Stomach (tissue), 9 donors: ENCODE data around the gene SPATA31E1. TPM values are rescaled to one million over a fixed set of nuclear protein-coding genes. Genes with fewer than 3 reads are reported as not detected.
"Not testable (repeated sequence)": the region's sequence is repeated elsewhere in the genome, so short reads cannot be mapped to it uniquely, and the experiment has no call there.

Experiments used
- DNase-seq, 2 donors: peaks; one replicate each; pipeline versions ENCODE4 v3.0.0 to v3.0.0-alpha.2; 2013 to 2019
- H3K27ac ChIP-seq, 5 donors: fragments of 200-600 bp in 4 of 5; sonication (generic) in 4 of 5; one replicate each; pipeline ENCODE4 v1.5.1; 2013 to 2019; ENCODE audit warnings: mild to moderate bottlenecking in 1 of 5, moderate library complexity in 1 of 5
- H3K27me3 ChIP-seq, 3 donors: fragments of 200-600 bp; sonication (generic); one replicate each; pipeline ENCODE4 v1.5.1; 2017 to 2019; ENCODE audit warnings: mixed run types in 1 of 3
- H3K36me3 ChIP-seq, 4 donors: fragments of 200-600 bp; sonication (generic); 1 replicate in 3 of 4; 2 replicates in 1 of 4; pipeline ENCODE4 v1.5.1; 2016 to 2019
- H3K4me1 ChIP-seq, 4 donors: fragments of 200-600 bp; sonication (generic); one replicate each; pipeline ENCODE4 v1.5.1; 2016 to 2019
- H3K4me3 ChIP-seq, 4 donors: fragments of 200-600 bp; sonication (generic) in 3 of 4; one replicate each; pipeline ENCODE4 v1.5.1; 2016 to 2019; ENCODE audit warnings: mild to moderate bottlenecking in 1 of 4
- H3K9me3 ChIP-seq, 4 donors: fragments of 200-600 bp; sonication (generic); one replicate each; pipeline ENCODE4 v1.5.1; 2016 to 2019
- CTCF ChIP-seq, 7 experiments: fragments of 450-650 bp in 4 of 7; fragments of 200-600 bp in 3 of 7; sonication (generic) in 3 of 7; IDR thresholded peaks; one replicate each; pipeline ENCODE4 v1.5.1; 2016 to 2019; ENCODE audit warnings: antibody characterized with exemption in 7 of 7, control low read depth in 2 of 7, mild to moderate bottlenecking in 1 of 7
- EP300 ChIP-seq: sonication (generic); formaldehyde crosslinking; IDR thresholded peaks from one replicate; pipeline ENCODE4 v1.6.1; 2017; ENCODE audit warnings: antibody characterized with exemption
- POLR2A ChIP-seq, 4 donors: fragments of 450-650 bp; IDR thresholded peaks; one replicate each; pipeline ENCODE4 v1.6.1; 2016; ENCODE audit warnings: antibody characterized with exemption in 4 of 4, control low read depth in 2 of 4, mild to moderate bottlenecking in 1 of 4, moderate library complexity in 1 of 4
- POLR2AphosphoS5 ChIP-seq, 3 donors: sonication (generic); formaldehyde crosslinking; IDR thresholded peaks; one replicate each; pipeline ENCODE4 v1.6.1; 2016; ENCODE audit warnings: antibody characterized with exemption in 3 of 3
- WGBS, 5 donors: extraction: QIAGEN DNeasy Blood & Tissue Kit in 3 of 5; methylation state at CpG; one replicate each; pipeline versions ENCODE4 v1.1.5 to v1.1.7; 2013 to 2018; 5-methylcytosine and 5-hydroxymethylcytosine counted together
- intact Hi-C: fragments of 100-400 bp; cut with DNase I; formaldehyde crosslinking; loops from one replicate; pipeline ENCODE4 v1.15.1; 2023; ENCODE audit warnings: low total_unique reads
- polyA plus RNA-seq, 3 donors: library from polyadenylated mRNA; stranded (reverse); fragments of 200-250 nt; gene quantifications; one replicate each; pipeline ENCODE4 v1.2.3, GENCODE V29; 2013
- total RNA-seq, 5 donors: library from RNA; depleted of rRNA; stranded (reverse); fragments of >200 nt; gene quantifications; one replicate each; pipeline versions ENCODE4 v1.1.0 to v1.2.3, GENCODE V29; 2014 to 2016
- donor health status: healthy with polysubstance abuse.
- donor health status: Bipolar disorder and iron deficiency.
- donor health status: healthy.

SPATA31E1 gene
- total and polyA plus RNA-seq, 8 donors, result not detected

DNA sequence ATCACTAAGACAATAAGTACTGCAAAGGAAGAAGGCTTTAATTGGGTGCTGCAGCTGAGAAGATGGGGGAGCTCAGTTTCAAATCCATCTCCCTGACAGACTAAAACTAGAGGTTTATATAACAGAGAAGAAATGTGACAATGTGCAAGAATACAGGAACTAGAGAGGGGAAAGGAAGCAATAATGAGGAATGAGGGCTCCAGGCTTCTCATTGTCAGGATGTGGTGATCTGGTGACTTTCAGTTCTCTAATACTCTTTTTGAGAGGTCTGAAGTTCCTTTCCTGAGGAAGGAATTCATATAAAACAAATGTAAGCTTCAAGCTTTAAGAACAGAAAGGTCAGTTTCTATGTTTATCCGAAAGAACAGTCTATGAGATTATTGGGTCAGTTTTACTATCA, 42.5 kb upstream of the SPATA31E1 start:
- H3K27ac ChIP-seq, result no peak overlapping the region
- no peak for DNase-seq
- TF ChIP-seq CTCF (IDR thresholded peaks at IDR 0.05) (no peak), POLR2AphosphoS5 (IDR thresholded peaks at IDR 0.05) (no peak), POLR2A (IDR thresholded peaks at IDR 0.05) (no peak), EP300 (no peak)
- no peak overlapping the region for H3K4me3 ChIP-seq
- H3K9me3 ChIP-seq, result no peaks in the 10 kb centered on the region
- no peaks in the 10 kb centered on the region for H3K4me1 ChIP-seq
- no peaks in the 10 kb centered on the region for H3K27me3 ChIP-seq
- H3K36me3 ChIP-seq, result no peaks in the 10 kb centered on the region
- intact Hi-C loops, result no loop called here
- 67 to 86% (median 82%) methylated on average over 1 of the region's 1 CpG for WGBS, 5 donors

- no peak for TF ChIP-seq EP300
- TF ChIP-seq POLR2A (IDR thresholded peaks at IDR 0.05), result no peak
- TF ChIP-seq CTCF (IDR thresholded peaks at IDR 0.05), result no peak
- no peak for TF ChIP-seq POLR2AphosphoS5 (IDR thresholded peaks at IDR 0.05)
- DNase-seq, result no peak
- no peaks in the 10 kb centered on the region for H3K27me3 ChIP-seq
- H3K4me1 ChIP-seq, result no peaks in the 10 kb centered on the region
- H3K9me3 ChIP-seq, result no peaks in the 10 kb centered on the region
- H3K4me3 ChIP-seq, result no peak overlapping the region
- no peak overlapping the region for H3K27ac ChIP-seq
- 91 to 95% (median 93%) methylated on average over 13 to 28 of the region's 28 CpGs for WGBS, 5 donors
- no peaks in the 10 kb centered on the region for H3K36me3 ChIP-seq
- intact Hi-C loops, result no loop called here
Measured at GRCh38 chr9:87842878-87843585, 39.6 kb upstream of the SPATA31E1 start.

DNA sequence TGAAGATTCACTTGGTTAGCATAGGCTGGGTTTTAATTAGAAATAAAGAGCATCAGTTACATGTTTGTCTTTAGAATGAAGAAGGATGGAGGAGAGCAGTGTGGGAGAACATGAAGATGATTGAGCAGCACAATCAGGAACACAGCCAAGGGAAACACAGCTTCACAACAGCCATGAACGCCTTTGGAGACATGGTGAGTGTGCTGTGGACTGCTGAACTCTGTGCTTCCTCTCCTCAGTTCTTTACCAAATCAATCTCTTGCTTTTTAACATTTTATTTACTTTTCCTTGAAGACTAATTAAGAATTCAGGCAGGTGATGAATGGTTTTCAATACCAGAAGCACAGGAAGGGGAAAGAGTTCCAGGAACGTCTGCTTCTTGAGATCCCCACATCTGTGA, 38.2 kb upstream of the SPATA31E1 start:
- 16 to 32% (median 26%) methylated on average over 2 of the region's 2 CpGs for WGBS, 5 donors
- TF ChIP-seq POLR2A (IDR thresholded peaks at IDR 0.05), result no peak
- TF ChIP-seq EP300, result no peak
- no peak for TF ChIP-seq POLR2AphosphoS5 (IDR thresholded peaks at IDR 0.05)
- no peak for TF ChIP-seq CTCF (IDR thresholded peaks at IDR 0.05)

GRCh38 chr9:87847817-87848216, 34.9 kb upstream of the SPATA31E1 start:
- H3K4me3 ChIP-seq, H3K4me1 ChIP-seq, H3K27ac ChIP-seq, H3K36me3 ChIP-seq, H3K27me3 ChIP-seq, H3K9me3 ChIP-seq, DNase-seq, intact Hi-C loops: not testable (repeated sequence)
- whole genome bisulfite sequencing, 5 donors, result 52 to 65% (median 59%) methylated on average over 2 of the region's 2 CpGs

More for the DNA sequence above, 38.2 kb upstream of the SPATA31E1 start:
- no peaks in the 10 kb centered on the region for H3K27me3 ChIP-seq
- intact Hi-C loops, result no loop called here
- H3K27ac ChIP-seq, result no peak overlapping the region
- H3K36me3 ChIP-seq, result no peaks in the 10 kb centered on the region
- peak in 1 of 2 donors; percentile 42 for DNase-seq
- H3K4me1 ChIP-seq, result no peaks in the 10 kb centered on the region
- H3K9me3 ChIP-seq, result no peaks in the 10 kb centered on the region
- no peak overlapping the region for H3K4me3 ChIP-seq

DNA sequence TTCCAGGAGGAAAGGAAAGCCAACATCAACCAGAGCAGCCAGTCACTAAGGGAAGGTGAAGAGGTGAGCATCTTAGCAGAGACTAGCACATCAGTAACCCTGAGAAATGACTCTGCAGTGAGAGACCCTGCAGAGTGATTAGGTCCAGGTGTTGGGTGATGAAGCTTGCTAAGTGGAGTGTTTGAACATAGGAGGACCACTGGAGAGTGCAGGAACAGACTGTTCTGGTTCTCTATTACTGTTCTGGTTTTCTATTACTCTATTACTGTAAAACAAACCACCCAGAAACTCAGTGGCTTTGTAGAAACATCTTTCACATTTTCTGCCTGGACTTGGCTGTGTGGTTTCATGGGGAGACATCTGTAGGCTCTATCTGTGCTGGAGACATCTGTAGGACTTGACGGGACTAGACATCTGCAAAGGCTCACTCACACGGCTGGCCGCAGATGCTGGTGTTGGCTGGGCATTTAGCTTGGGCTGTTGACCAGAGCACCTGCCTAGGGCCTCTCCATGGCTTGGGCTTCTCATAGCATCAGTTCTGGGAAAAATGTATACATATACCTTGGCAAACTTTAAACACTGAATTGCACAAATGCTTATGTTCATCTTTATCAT, 33.4 kb upstream of the SPATA31E1 start:
- no peak for TF ChIP-seq POLR2AphosphoS5 (IDR thresholded peaks at IDR 0.05)
- no peak for TF ChIP-seq POLR2A (IDR thresholded peaks at IDR 0.05)
- no peak for TF ChIP-seq EP300
- no peak for TF ChIP-seq CTCF (IDR thresholded peaks at IDR 0.05)
- no peak for DNase-seq
- no peak overlapping the region for H3K4me3 ChIP-seq
- H3K27ac ChIP-seq, result no peak overlapping the region
- no peaks in the 10 kb centered on the region for H3K9me3 ChIP-seq
- WGBS, 5 donors, result 57 to 85% (median 76%) methylated on average over 3 of the region's 3 CpGs
- H3K4me1 ChIP-seq, result no peaks in the 10 kb centered on the region
- intact Hi-C loops, result no loop called here
- H3K36me3 ChIP-seq, result no peaks in the 10 kb centered on the region
- H3K27me3 ChIP-seq, result no peaks in the 10 kb centered on the region
